Ovary (tissue), 3 donors: Measurements from ENCODE around the gene IGF2BP2.

Source experiments
- CTCF ChIP-seq, 3 donors: fragments of 450-650 bp in 2 of 3; fragments of 200-600 bp in 1 of 3; IDR thresholded peaks; one replicate each; pipeline versions ENCODE4 v1.5.1 to v1.8.0; 2016 to 2022; ENCODE audit warnings: antibody characterized with exemption in 3 of 3, mild to moderate bottlenecking in 1 of 3
- EP300 ChIP-seq: sonication (generic); formaldehyde crosslinking; IDR thresholded peaks from one replicate; pipeline ENCODE4 v1.6.1; 2017; ENCODE audit warnings: antibody characterized with exemption
- POLR2A ChIP-seq: fragments of 450-650 bp; IDR thresholded peaks from one replicate; pipeline ENCODE4 v1.6.1; 2017; ENCODE audit warnings: antibody characterized with exemption, mild to moderate bottlenecking, moderate library complexity
- donor health status: DM: no; HTN: no; CAD: no.

- TF ChIP-seq POLR2A = no peak
- TF ChIP-seq CTCF (IDR thresholded peaks at IDR 0.05) = no peak
- TF ChIP-seq EP300 = no peak
Observed at GRCh38 chr3:185759512-185759911, 65.3 kb downstream of the IGF2BP2 start.
